A549 (cell line): ENCODE data around the gene CRISP2. TPM values are rescaled to one million over a fixed set of nuclear protein-coding genes. Genes with fewer than 3 reads are reported as not detected.

Source experiments
- ATAC-seq, 2 experiments: fragments of 200-7000 bp in 1 of 2; fragments of >200 bp in 1 of 2; cut with Nextera tagmentation in 1 of 2; cut with Tn5 transposase in 1 of 2; 3 replicates each; pipeline versions ENCODE4 v1.8.0 to v1.9.1; 2018 to 2020; ENCODE audit warnings: mild to moderate bottlenecking in 1 of 2, moderate library complexity in 1 of 2
- CTCF ChIA-PET: fragments of 300-600 bp; sonication (Branson Sonifier 250); formaldehyde crosslinking; extraction: SDS; loops from one replicate; lab custom pipeline; 2021; ENCODE audit warnings: antibody characterized with exemption, inconsistent platforms; lab: Yijun Ruan, JAX
- POLR2A ChIA-PET: fragments of 350-600 bp; formaldehyde crosslinking; extraction: SDS; loops from one replicate; lab custom pipeline; 2021; ENCODE audit warnings: antibody characterized with exemption, inconsistent platforms; lab: Yijun Ruan, JAX
- DNase-seq, 2 experiments: peaks; one replicate each; pipeline versions ENCODE4 v3.0.0 to v3.0.0-alpha.2; 2011 to 2016; ENCODE audit warnings: low read depth in 1 of 2, low spot score in 1 of 2
- FAIRE-seq: peaks from 2 replicates; lab custom pipeline; 2011; peaks lifted over from hg19 to GRCh38; lab: Jason Lieb, UNC
- H3K27ac ChIP-seq, 2 experiments: fragments of >200 bp; sonication (Bioruptor Twin); formaldehyde crosslinking; 3 replicates each; pipeline ENCODE4 v1.5.1; 2016 to 2017
- H3K4me1 ChIP-seq: fragments of >200 bp; sonication (Bioruptor Twin); formaldehyde crosslinking; 3 replicates; pipeline ENCODE4 v1.6.1; 2016
- H3K4me2 ChIP-seq: fragments of >200 bp; sonication (Bioruptor Twin); formaldehyde crosslinking; 3 replicates; pipeline ENCODE4 v1.6.1; 2016
- H3K4me3 ChIP-seq: fragments of >200 bp; sonication (Bioruptor Twin); formaldehyde crosslinking; 3 replicates; pipeline ENCODE4 v1.5.1; 2016
- H3K9me3 ChIP-seq: fragments of >200 bp; sonication (Bioruptor Twin); formaldehyde crosslinking; 3 replicates; pipeline ENCODE4 v1.6.1; 2016
- CBX2 ChIP-seq: fragments of 200-600 bp; sonication (generic); IDR thresholded peaks from 2 replicates; pipeline ENCODE4 v1.6.1; 2016; ENCODE audit warnings: low read depth, mild to moderate bottlenecking, borderline replicate concordance
- CBX8 ChIP-seq: fragments of 200-600 bp; sonication (generic); IDR thresholded peaks from 2 replicates; pipeline ENCODE4 v1.6.1; 2016
- CEBPB ChIP-seq, 2 experiments: fragments of >200 bp in 1 of 2; sonication (Bioruptor Twin) in 1 of 2; formaldehyde crosslinking in 1 of 2; IDR thresholded peaks; 2 replicates each; pipeline ENCODE4 v1.6.1; 2012 to 2016
- CHD4 ChIP-seq: fragments of 200-600 bp; sonication (generic); IDR thresholded peaks from 2 replicates; pipeline ENCODE4 v1.6.1; 2016; ENCODE audit warnings: antibody characterized with exemption, mild to moderate bottlenecking, borderline replicate concordance
- EHF ChIP-seq: fragments of 250-450 bp; sonication (Bioruptor Pico); IDR thresholded peaks from 2 replicates; pipeline ENCODE4 v1.5.0; 2020; ENCODE audit warnings: mild to moderate bottlenecking
- EHMT2 ChIP-seq: fragments of 200-600 bp; sonication (generic); IDR thresholded peaks from 2 replicates; pipeline ENCODE4 v1.6.1; 2016; ENCODE audit warnings: antibody characterized with exemption, low read depth, mild to moderate bottlenecking, moderate library complexity
- EP300 ChIP-seq, 2 experiments: fragments of >200 bp; sonication (Bioruptor Twin); formaldehyde crosslinking; IDR thresholded peaks; 2 replicates in 1 of 2; 3 replicates in 1 of 2; pipeline ENCODE4 v1.6.1; 2016 to 2017
- GATA3 ChIP-seq: IDR thresholded peaks from 2 replicates; pipeline ENCODE4 v1.6.1; 2012; ENCODE audit warnings: borderline replicate concordance
- HDAC2 ChIP-seq: fragments of 200-600 bp; sonication (generic); IDR thresholded peaks from 2 replicates; pipeline ENCODE4 v1.6.1; 2016
- HOXB13 ChIP-seq: fragments of 250-450 bp; sonication (Bioruptor Pico); IDR thresholded peaks from 2 replicates; pipeline ENCODE4 v1.5.0; 2020; ENCODE audit warnings: low read depth, mild to moderate bottlenecking, moderate library complexity
- JUNB ChIP-seq: fragments of >200 bp; sonication (Bioruptor Twin); formaldehyde crosslinking; IDR thresholded peaks from 2 replicates; pipeline ENCODE4 v1.6.1; 2016
- KDM5A ChIP-seq: fragments of 200-600 bp; sonication (generic); IDR thresholded peaks from 2 replicates; pipeline ENCODE4 v1.6.1; 2016; ENCODE audit warnings: antibody characterized with exemption, mild to moderate bottlenecking
- MYC ChIP-seq: IDR thresholded peaks from 2 replicates; pipeline ENCODE4 v1.6.1; 2012; ENCODE audit warnings: mild to moderate bottlenecking, inconsistent platforms, low read length, improper control_type of control experiment, borderline replicate concordance
- NPAS2 ChIP-seq: fragments of 250-450 bp; sonication (Bioruptor Pico); IDR thresholded peaks from 2 replicates; pipeline ENCODE4 v1.8.0; 2022; ENCODE audit warnings: mild to moderate bottlenecking, moderate library complexity, borderline replicate concordance
- RAD21 ChIP-seq, 2 experiments: fragments of >200 bp in 1 of 2; sonication (Bioruptor Twin) in 1 of 2; formaldehyde crosslinking in 1 of 2; IDR thresholded peaks in 1 of 2; conservative IDR thresholded peaks in 1 of 2; 2 replicates in 1 of 2; 3 replicates in 1 of 2; pipeline ENCODE4 v1.6.1; 2012 to 2018; ENCODE audit warnings: inconsistent platforms in 1 of 2
- RCOR1 ChIP-seq: fragments of 150-350 bp; IDR thresholded peaks from 2 replicates; pipeline ENCODE4 v1.6.1; 2014; ENCODE audit warnings: antibody characterized with exemption, low read length, low read depth
- RFX5 ChIP-seq: fragments of 450-650 bp; IDR thresholded peaks from 2 replicates; pipeline ENCODE4 v1.7.1; 2014; ENCODE audit warnings: antibody characterized with exemption, mild to moderate bottlenecking, moderate library complexity
- ZC3H11A ChIP-seq: fragments of 450-650 bp; IDR thresholded peaks from 2 replicates; pipeline ENCODE4 v1.6.1; 2014; ENCODE audit warnings: antibody characterized with exemption, mild to moderate bottlenecking
- ZNF302 ChIP-seq: fragments of 250-450 bp; sonication (Bioruptor Pico); IDR thresholded peaks from 2 replicates; pipeline ENCODE4 v1.9.0; 2021; ENCODE audit warnings: inconsistent platforms, mild to moderate bottlenecking, moderate library complexity
- ZSCAN20 ChIP-seq: fragments of 250-450 bp; sonication (Bioruptor Pico); IDR thresholded peaks from 2 replicates; pipeline ENCODE4 v1.8.0; 2022; ENCODE audit warnings: mild to moderate bottlenecking, moderate library complexity
- WGBS: methylation state at CpG from one replicate; pipeline ENCODE4 v1.1.6; 2017; ENCODE audit errors: missing lambda C conversion rate; 5-methylcytosine and 5-hydroxymethylcytosine counted together
- polyA plus RNA-seq, 4 experiments: library from polyadenylated mRNA; depleted of rRNA in 3 of 4; stranded (reverse); fragments of >200 nt; fragmentation: RNase III in 1 of 4; extraction: RNeasy Plus Mini Kit Qiagen cat#74134 plus additional on column Dnase treatment in 1 of 4; gene quantifications; 2 replicates in 3 of 4; 3 replicates in 1 of 4; pipeline ENCODE4 v1.2.3, GENCODE V29; 2011 to 2017
- TF ChIP-seq, protein P1 (sequence below): fragments of >200 bp; sonication (Bioruptor Twin); formaldehyde crosslinking; IDR thresholded peaks from 3 replicates; pipeline ENCODE4 v1.6.1; 2016
- TF ChIP-seq, protein P2 (sequence below): fragments of 250-450 bp; sonication (Bioruptor Pico); IDR thresholded peaks from 2 replicates; pipeline ENCODE4 v1.5.0; 2021; ENCODE audit warnings: mild to moderate bottlenecking, moderate library complexity, borderline replicate concordance
- TF ChIP-seq, protein P3 (sequence below): IDR thresholded peaks from 2 replicates; pipeline ENCODE4 v1.6.1; 2012; ENCODE audit warnings: low read depth, borderline replicate concordance
- TF ChIP-seq, protein P4 (sequence below): fragments of 250-450 bp; sonication (Bioruptor Pico); IDR thresholded peaks from 2 replicates; pipeline ENCODE4 v1.5.0; 2020; ENCODE audit warnings: low read depth, mild to moderate bottlenecking, moderate library complexity

CRISP2 gene
- polyA plus RNA-seq, 2 of the 4 experiments (the other 2 are of a cell fraction), result not detected

DNA sequence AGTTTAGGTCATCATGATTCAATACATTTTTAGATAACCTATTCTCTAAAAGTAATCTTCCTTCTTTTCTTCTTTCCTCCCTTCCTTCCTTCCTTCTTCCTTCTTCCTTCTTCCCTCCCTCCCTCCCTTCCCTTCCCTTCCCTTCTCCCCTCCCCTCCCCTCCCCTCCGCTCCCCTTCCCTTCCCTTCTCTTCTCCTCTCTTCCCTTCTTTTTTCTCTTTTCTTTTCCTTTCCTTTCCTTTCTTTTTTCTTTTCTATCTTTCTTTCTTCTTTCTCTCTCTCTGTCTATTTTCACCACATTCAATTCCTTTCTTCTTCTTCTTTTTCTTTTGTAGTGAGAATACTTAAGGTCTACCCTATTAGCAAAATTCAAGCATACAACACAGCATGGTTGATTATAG lies 59.4 kb downstream of the CRISP2 start:
- DNase-seq, result no peak
- no peak for FAIRE-seq
- Histone ChIP-seq H3K4me2 (no peak overlapping the region), H3K4me1 (no peaks in the 10 kb centered on the region), H3K27ac (no peak overlapping the region), H3K9me3 (no peaks in the 10 kb centered on the region), H3K4me3 (no peak overlapping the region)
- WGBS, result no CpG with 5 or more reads among the region's 1 CpG
- CTCF ChIA-PET, result no interaction called here
- POLR2A ChIA-PET, result no interaction called here
- TF ChIP-seq, protein P1, sequence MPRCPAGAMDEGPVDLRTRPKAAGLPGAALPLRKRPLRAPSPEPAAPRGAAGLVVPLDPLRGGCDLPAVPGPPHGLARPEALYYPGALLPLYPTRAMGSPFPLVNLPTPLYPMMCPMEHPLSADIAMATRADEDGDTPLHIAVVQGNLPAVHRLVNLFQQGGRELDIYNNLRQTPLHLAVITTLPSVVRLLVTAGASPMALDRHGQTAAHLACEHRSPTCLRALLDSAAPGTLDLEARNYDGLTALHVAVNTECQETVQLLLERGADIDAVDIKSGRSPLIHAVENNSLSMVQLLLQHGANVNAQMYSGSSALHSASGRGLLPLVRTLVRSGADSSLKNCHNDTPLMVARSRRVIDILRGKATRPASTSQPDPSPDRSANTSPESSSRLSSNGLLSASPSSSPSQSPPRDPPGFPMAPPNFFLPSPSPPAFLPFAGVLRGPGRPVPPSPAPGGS, result no peak
- no peak for TF ChIP-seq CBX2
- TF ChIP-seq, protein P2, sequence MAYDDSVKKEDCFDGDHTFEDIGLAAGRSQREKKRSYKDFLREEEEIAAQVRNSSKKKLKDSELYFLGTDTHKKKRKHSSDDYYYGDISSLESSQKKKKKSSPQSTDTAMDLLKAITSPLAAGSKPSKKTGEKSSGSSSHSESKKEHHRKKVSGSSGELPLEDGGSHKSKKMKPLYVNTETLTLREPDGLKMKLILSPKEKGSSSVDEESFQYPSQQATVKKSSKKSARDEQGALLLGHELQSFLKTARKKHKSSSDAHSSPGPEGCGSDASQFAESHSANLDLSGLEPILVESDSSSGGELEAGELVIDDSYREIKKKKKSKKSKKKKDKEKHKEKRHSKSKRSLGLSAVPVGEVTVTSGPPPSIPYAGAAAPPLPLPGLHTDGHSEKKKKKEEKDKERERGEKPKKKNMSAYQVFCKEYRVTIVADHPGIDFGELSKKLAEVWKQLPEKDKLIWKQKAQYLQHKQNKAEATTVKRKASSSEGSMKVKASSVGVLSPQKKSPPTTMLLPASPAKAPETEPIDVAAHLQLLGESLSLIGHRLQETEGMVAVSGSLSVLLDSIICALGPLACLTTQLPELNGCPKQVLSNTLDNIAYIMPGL (CRISPR knock-in tag), result no peak
- TF ChIP-seq RCOR1, result no peak
- TF ChIP-seq CBX8, result no peak
- TF ChIP-seq RFX5, result no peak
- TF ChIP-seq ZSCAN20 (CRISPR knock-in tag), result no peak
- TF ChIP-seq MYC, result no peak
- TF ChIP-seq, protein P3, sequence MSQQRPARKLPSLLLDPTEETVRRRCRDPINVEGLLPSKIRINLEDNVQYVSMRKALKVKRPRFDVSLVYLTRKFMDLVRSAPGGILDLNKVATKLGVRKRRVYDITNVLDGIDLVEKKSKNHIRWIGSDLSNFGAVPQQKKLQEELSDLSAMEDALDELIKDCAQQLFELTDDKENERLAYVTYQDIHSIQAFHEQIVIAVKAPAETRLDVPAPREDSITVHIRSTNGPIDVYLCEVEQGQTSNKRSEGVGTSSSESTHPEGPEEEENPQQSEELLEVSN, result no peak
- no peak for TF ChIP-seq ZNF302 (CRISPR knock-in tag)
- TF ChIP-seq CEBPB (IDR thresholded peaks at IDR 0.05), result no peak
- no peak for TF ChIP-seq EHMT2
- no peak for TF ChIP-seq JUNB
- TF ChIP-seq NPAS2, result no peak
- no peak for TF ChIP-seq HDAC2
- TF ChIP-seq GATA3, result no peak
- TF ChIP-seq KDM5A, result no peak
- TF ChIP-seq, protein P4, sequence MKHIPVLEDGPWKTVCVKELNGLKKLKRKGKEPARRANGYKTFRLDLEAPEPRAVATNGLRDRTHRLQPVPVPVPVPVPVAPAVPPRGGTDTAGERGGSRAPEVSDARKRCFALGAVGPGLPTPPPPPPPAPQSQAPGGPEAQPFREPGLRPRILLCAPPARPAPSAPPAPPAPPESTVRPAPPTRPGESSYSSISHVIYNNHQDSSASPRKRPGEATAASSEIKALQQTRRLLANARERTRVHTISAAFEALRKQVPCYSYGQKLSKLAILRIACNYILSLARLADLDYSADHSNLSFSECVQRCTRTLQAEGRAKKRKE (CRISPR knock-in tag), result no peak
- TF ChIP-seq EHF (CRISPR knock-in tag), result no peak
- ATAC-seq, result no peak

DNA sequence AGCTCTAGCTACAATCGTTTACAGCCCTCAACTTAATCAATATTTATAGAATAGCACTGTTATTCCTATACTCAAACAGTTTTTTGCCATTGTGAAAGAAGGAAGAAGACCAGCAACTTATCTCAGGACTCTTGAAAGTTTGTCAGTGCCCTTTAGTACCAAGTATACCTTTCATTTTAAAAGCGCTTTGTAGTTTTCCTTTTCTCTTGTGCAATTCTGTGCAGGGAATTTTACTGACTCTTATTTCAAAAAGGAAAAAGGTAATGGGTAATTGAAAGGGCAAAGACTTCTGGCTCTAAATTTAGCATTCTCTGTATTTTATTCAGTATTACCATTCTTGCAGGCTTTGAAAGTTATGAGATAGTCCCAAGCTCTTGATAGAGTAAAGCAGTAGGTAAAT lies 59.9 kb downstream of the CRISP2 start:
- ChIA-PET CTCF (no interaction called here), POLR2A (no interaction called here)
- no peaks in the 10 kb centered on the region for H3K9me3 ChIP-seq
- ATAC-seq (no peak), DNase-seq (no peak), FAIRE-seq (no peak)
- H3K4me3 ChIP-seq, result no peak overlapping the region
- no peaks in the 10 kb centered on the region for H3K4me1 ChIP-seq
- WGBS, result 50% methylated on average over 2 of the region's 2 CpGs
- no peak overlapping the region for H3K4me2 ChIP-seq
- TF ChIP-seq HOXB13, result no peak
- TF ChIP-seq, protein P3, result no peak
- TF ChIP-seq ZNF302 (CRISPR knock-in tag), result no peak
- no peak for TF ChIP-seq EP300 (IDR thresholded peaks at IDR 0.05)
- no peak for TF ChIP-seq ZC3H11A
- no peak for TF ChIP-seq RAD21 (conservative IDR thresholded peaks at IDR 0.05 in 1 of 2, IDR thresholded peaks at IDR 0.05 in 1 of 2)
- no peak for TF ChIP-seq RFX5
- no peak for TF ChIP-seq CHD4
- H3K27ac ChIP-seq, result no peak overlapping the region
